ENCODE measurements around the gene LRRC15.

The LRRC15 gene

GRCh38 chr3:194314388-194315068 is 55.0 kb downstream of the LRRC15 start:
- FAIRE-seq (no peak), DNase-seq (ENCODE audit: insufficient read length, low spot score) (no peak)
- no peak for TF ChIP-seq CTCF (IDR thresholded peaks at IDR 0.05; ENCODE audit: insufficient read depth, missing control alignments)

GRCh38 chr3:194313560-194314387 is 55.8 kb downstream of the LRRC15 start:
- DNase-seq (ENCODE audit: insufficient read length, low spot score) = no peak
- no peak for FAIRE-seq
- TF ChIP-seq CTCF (IDR thresholded peaks at IDR 0.05; ENCODE audit: insufficient read depth, missing control alignments) = no peak

- no peak for TF ChIP-seq CTCF (IDR thresholded peaks at IDR 0.05; ENCODE audit: insufficient read depth, missing control alignments)
- FAIRE-seq (no peak), DNase-seq (ENCODE audit: insufficient read length, low spot score) (no peak)
Measured at GRCh38 chr3:194312743-194313281, 56.7 kb downstream of the LRRC15 start.

GRCh38 chr3:194312186-194312742 is 57.3 kb downstream of the LRRC15 start:
- no peak for DNase-seq (ENCODE audit: insufficient read length, low spot score)
- no peak for FAIRE-seq
- no peak for TF ChIP-seq CTCF (IDR thresholded peaks at IDR 0.05; ENCODE audit: insufficient read depth, missing control alignments)

- FAIRE-seq = no peak
Measured at GRCh38 chr3:194311000-194311399, 58.5 kb downstream of the LRRC15 start.

More at GRCh38 chr3:194311000-194311399, 58.5 kb downstream of the LRRC15 start:
- TF ChIP-seq CTCF (IDR thresholded peaks at IDR 0.05; ENCODE audit: insufficient read depth, missing control alignments) = no peak
- no peak for DNase-seq (ENCODE audit: insufficient read length, low spot score)

All from D721Med (cell line).